GM12878 (cell line): ENCODE results near the gene CCBE1. TPM values are rescaled to one million over a fixed set of nuclear protein-coding genes. Genes with fewer than 3 reads are reported as not detected.

ENCODE experiments used
- ATAC-seq: fragments of 200-7000 bp; cut with Tn5 transposase; 3 replicates; pipeline ENCODE4 v1.9.1; 2020; ENCODE audit warnings: mild to moderate bottlenecking, moderate library complexity
- BruUV-seq: library from RNA; stranded (reverse); fragments of 400-500 nt; replicated peaks from 2 replicates; lab custom pipeline; 2021; lab: Mats Ljungman, UMichigan
- CTCF ChIA-PET: fragments of 300-600 bp; sonication (Branson Sonifier 250); formaldehyde crosslinking; extraction: SDS; loops from one replicate; lab custom pipeline; 2021; ENCODE audit warnings: inconsistent platforms; lab: Yijun Ruan, JAX
- POLR2A ChIA-PET: fragments of 350-600 bp; formaldehyde crosslinking; extraction: SDS; loops from one replicate; lab custom pipeline; 2021; ENCODE audit warnings: inconsistent platforms; lab: Charles Lee
- RAD21 ChIA-PET: fragments of 300-600 bp; sonication (Branson Sonifier 250); formaldehyde crosslinking; loops from one replicate; lab custom pipeline; 2023; ENCODE audit warnings: antibody characterized with exemption; ENCODE audit not compliant: unreplicated experiment; lab: Charles Lee
- SMC1A ChIA-PET: fragments of 300-600 bp; sonication (Branson Sonifier 250); formaldehyde crosslinking; loops from one replicate; lab custom pipeline; 2023; ENCODE audit not compliant: unreplicated experiment, uncharacterized antibody; lab: Charles Lee
- DNase-seq: peaks from one replicate; pipeline ENCODE4 v3.0.0-alpha.2; 2011; ENCODE audit warnings: low read depth, low spot score
- FAIRE-seq: peaks from 3 replicates; lab custom pipeline; 2011; peaks lifted over from hg19 to GRCh38; lab: Jason Lieb, UNC
- H2AFZ ChIP-seq: 2 replicates; pipeline ENCODE4 v1.6.0; 2011; ENCODE audit warnings: low read depth, low read length, control low read depth; ENCODE audit not compliant: control insufficient read depth
- H3K27ac ChIP-seq: 2 replicates; pipeline ENCODE4 v1.5.1; 2011; ENCODE audit warnings: control low read depth; ENCODE audit not compliant: control insufficient read depth, insufficient read depth
- H3K27me3 ChIP-seq, 2 experiments: replicated peaks in 1 of 2; 2 replicates each; pipeline versions ENCODE4 v1.6.0 to v1.6.1; 2011; ENCODE audit warnings: low read length in 1 of 2; ENCODE audit not compliant: control insufficient read depth in 2 of 2, insufficient read depth in 2 of 2
- H3K36me3 ChIP-seq, 2 experiments: 2 replicates each; pipeline ENCODE4 v1.5.1; 2011; ENCODE audit warnings: low read length in 1 of 2; ENCODE audit not compliant: control insufficient read depth in 2 of 2, insufficient read depth in 2 of 2
- H3K4me1 ChIP-seq: 2 replicates; pipeline ENCODE4 v1.6.1; 2011; ENCODE audit warnings: mild to moderate bottlenecking, low read length, moderate library complexity, mixed read lengths; ENCODE audit not compliant: control insufficient read depth, insufficient read depth
- H3K4me2 ChIP-seq: 2 replicates; pipeline ENCODE4 v1.6.0; 2011; ENCODE audit warnings: control low read depth; ENCODE audit not compliant: control insufficient read depth, insufficient read depth
- H3K4me3 ChIP-seq: fragments of 200-600 bp; sonication (generic); 2 replicates; pipeline ENCODE4 v1.5.1; 2016
- H3K79me2 ChIP-seq: 2 replicates; pipeline ENCODE4 v1.6.0; 2011; ENCODE audit warnings: low read length; ENCODE audit not compliant: control insufficient read depth, insufficient read depth
- H3K9ac ChIP-seq: 2 replicates; pipeline ENCODE4 v1.8.0; 2011; ENCODE audit warnings: low read length, control low read depth, mixed read lengths; ENCODE audit not compliant: control insufficient read depth, insufficient read depth
- H3K9me3 ChIP-seq: replicated peaks from 3 replicates; pipeline ENCODE4 v1.5.1; 2011; ENCODE audit warnings: mild to moderate bottlenecking, low read length; ENCODE audit not compliant: control insufficient read depth, insufficient read depth
- H4K20me1 ChIP-seq: 2 replicates; pipeline ENCODE4 v1.6.0; 2011; ENCODE audit not compliant: control insufficient read depth, insufficient read depth
- ASH2L ChIP-seq: fragments of 300-600, 200-600 bp; sonication (generic); IDR thresholded peaks from 2 replicates; pipeline ENCODE4 v1.6.1; 2017; ENCODE audit warnings: low read depth, mild to moderate bottlenecking, borderline replicate concordance
- CHD1 ChIP-seq: IDR thresholded peaks from 2 replicates; pipeline ENCODE4 v1.6.1; 2012; ENCODE audit warnings: low read depth, low read length, improper control_type of control experiment
- EZH2 ChIP-seq: IDR thresholded peaks from 2 replicates; pipeline ENCODE4 v1.6.1; 2012; ENCODE audit warnings: low read depth, mild to moderate bottlenecking, control low read depth, inconsistent platforms, low read length, borderline replicate concordance; ENCODE audit not compliant: control insufficient read depth
- IKZF1 ChIP-seq: fragments of 450-650 bp; conservative IDR thresholded peaks from 2 replicates; pipeline ENCODE4 v1.6.1; 2017; ENCODE audit warnings: antibody characterized with exemption, mild to moderate bottlenecking
- IRF3 ChIP-seq: fragments of 450-650 bp; IDR thresholded peaks from 2 replicates; pipeline ENCODE4 v1.6.1; 2014; ENCODE audit warnings: mild to moderate bottlenecking
- MLLT1 ChIP-seq: fragments of 450-650 bp; IDR thresholded peaks from 2 replicates; pipeline ENCODE4 v1.6.1; 2016; ENCODE audit warnings: mild to moderate bottlenecking
- NR2C1 ChIP-seq: fragments of 450-650 bp; IDR thresholded peaks from 2 replicates; pipeline ENCODE4 v1.6.1; 2017; ENCODE audit warnings: antibody characterized with exemption, mild to moderate bottlenecking, moderate library complexity
- POLR2AphosphoS5 ChIP-seq: IDR thresholded peaks from 2 replicates; pipeline ENCODE4 v1.6.1; 2011; ENCODE audit warnings: mild to moderate bottlenecking, low read length, inconsistent platforms
- RUNX3 ChIP-seq: IDR thresholded peaks from 2 replicates; pipeline ENCODE4 v1.6.1; 2012; ENCODE audit warnings: low read length, inconsistent platforms
- SUZ12 ChIP-seq: fragments of 200-600 bp; sonication (generic); IDR thresholded peaks from one replicate; pipeline ENCODE4 v1.6.1; 2018; ENCODE audit warnings: antibody characterized with exemption, mild to moderate bottlenecking; ENCODE audit not compliant: unreplicated experiment
- TBL1XR1 ChIP-seq: IDR thresholded peaks from 2 replicates; pipeline ENCODE4 v1.6.1; 2012; ENCODE audit warnings: low read depth, low read length, improper control_type of control experiment
- WRNIP1 ChIP-seq: IDR thresholded peaks from 2 replicates; pipeline ENCODE4 v1.6.1; 2011; ENCODE audit warnings: low read depth, low read length, improper control_type of control experiment, borderline replicate concordance
- YY1 ChIP-seq: IDR thresholded peaks from 2 replicates; pipeline ENCODE4 v1.6.1; 2011; ENCODE audit warnings: low read depth, mild to moderate bottlenecking, low read length
- ZNF274 ChIP-seq: IDR thresholded peaks from one replicate; pipeline ENCODE4 v1.8.0; 2011; ENCODE audit not compliant: insufficient read length, insufficient read depth
- WGBS: methylation state at CpG from one replicate; pipeline ENCODE4 v1.1.6; 2016; ENCODE audit warnings: low lambda C conversion rate; ENCODE audit not compliant: insufficient replicate concordance, insufficient coverage; ENCODE audit errors: missing lambda C conversion rate; 5-methylcytosine and 5-hydroxymethylcytosine counted together
- in situ Hi-C: fragments of 300-500 bp; cut with MboI; formaldehyde crosslinking; loops from 9 replicates; pipeline ENCODE4 v1.14.3; 2018; ENCODE audit warnings: mixed read lengths
- intact Hi-C: fragments of 100-400 bp; cut with micrococcal nuclease; formaldehyde crosslinking; loops from one replicate; pipeline ENCODE4 v1.14.2; 2022; ENCODE audit not compliant: unreplicated experiment
- polyA plus RNA-seq, 11 experiments: library from polyadenylated mRNA; depleted of rRNA in 4 of 11; unstranded in 6 of 11; stranded (reverse) in 5 of 11; fragments of >200 nt; fragmentation: Nextera tagmentation in 4 of 11; fragmentation: Illumina TruSeq in 1 of 11; extraction: Ambion mirVana in 4 of 11; extraction: Trizol in 1 of 11; gene quantifications; 1 replicate in 1 of 11; 2 replicates in 10 of 11; pipeline versions ENCODE4 v1.2.1 to v1.2.3, GENCODE V29; 2011 to 2016; ENCODE audit warnings: inconsistent platforms in 2 of 11, missing spikeins in 2 of 11, low read depth in 1 of 11
- total RNA-seq, 4 experiments: library from RNA; depleted of rRNA in 3 of 4; stranded (reverse); fragments of >200 nt in 3 of 4; fragmentation: Illumina TruSeq in 1 of 4; extraction: Trizol in 1 of 4; gene quantifications; 2 replicates each; pipeline versions ENCODE4 v1.2.1 to v1.2.3, GENCODE V29; 2013 to 2021
- TF ChIP-seq, protein P1 (sequence below): IDR thresholded peaks from 2 replicates; pipeline ENCODE4 v1.6.1; 2012; ENCODE audit warnings: mild to moderate bottlenecking, low read depth, low read length
- TF ChIP-seq, protein P2 (sequence below): fragments of 450-650 bp; formaldehyde crosslinking; IDR thresholded peaks from 2 replicates; pipeline ENCODE4 v1.4.0; 2020; ENCODE audit warnings: mild to moderate bottlenecking, moderate library complexity

The CCBE1 gene
- total and polyA plus RNA-seq, 10 of the 15 experiments (the other 5 are each of a cell fraction or from before 2014, with no cell fraction given), result 0.03 to 0.49 (median 0.04) TPM; not detected in 7

DNA sequence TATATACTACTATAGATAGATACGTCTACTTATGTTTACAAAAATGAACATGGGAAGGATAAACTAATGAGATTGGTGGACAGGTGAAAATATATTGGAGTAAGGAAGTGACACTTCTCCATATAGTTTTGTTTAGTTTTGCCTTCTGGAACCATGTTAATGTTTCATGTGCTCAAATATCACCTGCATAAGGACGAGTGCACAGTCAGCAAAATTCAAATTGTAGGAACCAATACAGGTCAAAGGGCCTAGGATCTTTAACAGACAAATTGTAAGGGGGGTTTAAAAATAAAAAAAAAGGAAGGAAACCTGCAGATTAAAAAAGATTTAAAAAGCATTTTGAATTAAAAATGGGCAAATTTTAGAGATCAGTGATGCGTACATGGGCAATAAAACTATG lies 104.6 kb downstream of the CCBE1 start:
- RAD21 ChIA-PET, result no interaction called here
- H3K9me3 ChIP-seq, result no peaks in the 10 kb centered on the region
- no peak for FAIRE-seq
- TF ChIP-seq CHD1 (no peak), ASH2L (no peak), NR2C1 (no peak), WRNIP1 (no peak), MLLT1 (no peak), IRF3 (no peak), RUNX3 (no peak), YY1 (no peak), IKZF1 (no peak), TBL1XR1 (no peak), EZH2 (no peak), POLR2AphosphoS5 (no peak), SUZ12 (no peak), ZNF274 (no peak)
- TF ChIP-seq, protein P1, sequence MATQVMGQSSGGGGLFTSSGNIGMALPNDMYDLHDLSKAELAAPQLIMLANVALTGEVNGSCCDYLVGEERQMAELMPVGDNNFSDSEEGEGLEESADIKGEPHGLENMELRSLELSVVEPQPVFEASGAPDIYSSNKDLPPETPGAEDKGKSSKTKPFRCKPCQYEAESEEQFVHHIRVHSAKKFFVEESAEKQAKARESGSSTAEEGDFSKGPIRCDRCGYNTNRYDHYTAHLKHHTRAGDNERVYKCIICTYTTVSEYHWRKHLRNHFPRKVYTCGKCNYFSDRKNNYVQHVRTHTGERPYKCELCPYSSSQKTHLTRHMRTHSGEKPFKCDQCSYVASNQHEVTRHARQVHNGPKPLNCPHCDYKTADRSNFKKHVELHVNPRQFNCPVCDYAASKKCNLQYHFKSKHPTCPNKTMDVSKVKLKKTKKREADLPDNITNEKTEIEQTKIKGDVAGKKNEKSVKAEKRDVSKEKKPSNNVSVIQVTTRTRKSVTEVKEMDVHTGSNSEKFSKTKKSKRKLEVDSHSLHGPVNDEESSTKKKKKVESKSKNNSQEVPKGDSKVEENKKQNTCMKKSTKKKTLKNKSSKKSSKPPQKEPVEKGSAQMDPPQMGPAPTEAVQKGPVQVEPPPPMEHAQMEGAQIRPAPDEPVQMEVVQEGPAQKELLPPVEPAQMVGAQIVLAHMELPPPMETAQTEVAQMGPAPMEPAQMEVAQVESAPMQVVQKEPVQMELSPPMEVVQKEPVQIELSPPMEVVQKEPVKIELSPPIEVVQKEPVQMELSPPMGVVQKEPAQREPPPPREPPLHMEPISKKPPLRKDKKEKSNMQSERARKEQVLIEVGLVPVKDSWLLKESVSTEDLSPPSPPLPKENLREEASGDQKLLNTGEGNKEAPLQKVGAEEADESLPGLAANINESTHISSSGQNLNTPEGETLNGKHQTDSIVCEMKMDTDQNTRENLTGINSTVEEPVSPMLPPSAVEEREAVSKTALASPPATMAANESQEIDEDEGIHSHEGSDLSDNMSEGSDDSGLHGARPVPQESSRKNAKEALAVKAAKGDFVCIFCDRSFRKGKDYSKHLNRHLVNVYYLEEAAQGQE, result no peak
- TF ChIP-seq, protein P2, sequence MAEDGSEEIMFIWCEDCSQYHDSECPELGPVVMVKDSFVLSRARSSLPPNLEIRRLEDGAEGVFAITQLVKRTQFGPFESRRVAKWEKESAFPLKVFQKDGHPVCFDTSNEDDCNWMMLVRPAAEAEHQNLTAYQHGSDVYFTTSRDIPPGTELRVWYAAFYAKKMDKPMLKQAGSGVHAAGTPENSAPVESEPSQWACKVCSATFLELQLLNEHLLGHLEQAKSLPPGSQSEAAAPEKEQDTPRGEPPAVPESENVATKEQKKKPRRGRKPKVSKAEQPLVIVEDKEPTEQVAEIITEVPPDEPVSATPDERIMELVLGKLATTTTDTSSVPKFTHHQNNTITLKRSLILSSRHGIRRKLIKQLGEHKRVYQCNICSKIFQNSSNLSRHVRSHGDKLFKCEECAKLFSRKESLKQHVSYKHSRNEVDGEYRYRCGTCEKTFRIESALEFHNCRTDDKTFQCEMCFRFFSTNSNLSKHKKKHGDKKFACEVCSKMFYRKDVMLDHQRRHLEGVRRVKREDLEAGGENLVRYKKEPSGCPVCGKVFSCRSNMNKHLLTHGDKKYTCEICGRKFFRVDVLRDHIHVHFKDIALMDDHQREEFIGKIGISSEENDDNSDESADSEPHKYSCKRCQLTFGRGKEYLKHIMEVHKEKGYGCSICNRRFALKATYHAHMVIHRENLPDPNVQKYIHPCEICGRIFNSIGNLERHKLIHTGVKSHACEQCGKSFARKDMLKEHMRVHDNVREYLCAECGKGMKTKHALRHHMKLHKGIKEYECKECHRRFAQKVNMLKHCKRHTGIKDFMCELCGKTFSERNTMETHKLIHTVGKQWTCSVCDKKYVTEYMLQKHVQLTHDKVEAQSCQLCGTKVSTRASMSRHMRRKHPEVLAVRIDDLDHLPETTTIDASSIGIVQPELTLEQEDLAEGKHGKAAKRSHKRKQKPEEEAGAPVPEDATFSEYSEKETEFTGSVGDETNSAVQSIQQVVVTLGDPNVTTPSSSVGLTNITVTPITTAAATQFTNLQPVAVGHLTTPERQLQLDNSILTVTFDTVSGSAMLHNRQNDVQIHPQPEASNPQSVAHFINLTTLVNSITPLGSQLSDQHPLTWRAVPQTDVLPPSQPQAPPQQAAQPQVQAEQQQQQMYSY (CRISPR knock-in tag), result no peak

More for the DNA sequence above, 104.6 kb downstream of the CCBE1 start:
- ATAC-seq, result no peak
- Histone ChIP-seq H3K27ac (no peak overlapping the region), H3K36me3 (no peaks in the 10 kb centered on the region), H3K4me2 (no peak overlapping the region), H4K20me1 (no peaks in the 10 kb centered on the region), H3K4me3 (no peak overlapping the region), H3K4me1 (no peaks in the 10 kb centered on the region), H3K79me2 (no peaks in the 10 kb centered on the region), H3K27me3 (peaks cover 0 to 9% of the 10 kb centered on the region in 2 experiments; a peak in 2 of 4 replicates), H2AFZ (no peak overlapping the region), H3K9ac (no peak overlapping the region)
- no TSS peak for BruUV-seq
- intact Hi-C loops, result no loop called here
- CTCF ChIA-PET, result no interaction called here
- in situ Hi-C loops, result no loop called here
- SMC1A ChIA-PET, result no interaction called here
- no peak for DNase-seq
- 8% methylated on average over 3 of the region's 3 CpGs for WGBS
- POLR2A ChIA-PET, result no interaction called here
